ENCODE results near the gene ST6GALNAC5.

DNA sequence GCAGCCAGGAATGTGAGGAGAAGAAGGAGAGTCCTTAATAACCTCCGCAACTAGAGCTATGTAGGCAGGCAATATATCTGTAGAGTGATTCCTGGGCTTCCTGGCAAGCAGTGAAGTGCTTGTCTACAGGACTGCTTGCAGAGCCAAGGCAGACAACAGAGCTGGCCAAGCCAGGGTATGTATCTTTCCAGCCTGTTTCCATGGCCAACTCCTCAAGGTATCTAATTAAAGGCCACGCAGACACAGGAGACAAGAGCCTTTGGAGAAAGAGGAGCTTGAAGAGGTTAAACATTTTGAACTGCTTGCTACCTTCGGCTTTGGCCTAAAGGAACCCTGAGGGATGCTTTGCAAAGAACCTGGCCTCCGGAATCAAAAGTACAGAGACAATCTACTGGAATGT is 214.6 kb downstream of the ST6GALNAC5 start:
- TF ChIP-seq, protein P1, sequence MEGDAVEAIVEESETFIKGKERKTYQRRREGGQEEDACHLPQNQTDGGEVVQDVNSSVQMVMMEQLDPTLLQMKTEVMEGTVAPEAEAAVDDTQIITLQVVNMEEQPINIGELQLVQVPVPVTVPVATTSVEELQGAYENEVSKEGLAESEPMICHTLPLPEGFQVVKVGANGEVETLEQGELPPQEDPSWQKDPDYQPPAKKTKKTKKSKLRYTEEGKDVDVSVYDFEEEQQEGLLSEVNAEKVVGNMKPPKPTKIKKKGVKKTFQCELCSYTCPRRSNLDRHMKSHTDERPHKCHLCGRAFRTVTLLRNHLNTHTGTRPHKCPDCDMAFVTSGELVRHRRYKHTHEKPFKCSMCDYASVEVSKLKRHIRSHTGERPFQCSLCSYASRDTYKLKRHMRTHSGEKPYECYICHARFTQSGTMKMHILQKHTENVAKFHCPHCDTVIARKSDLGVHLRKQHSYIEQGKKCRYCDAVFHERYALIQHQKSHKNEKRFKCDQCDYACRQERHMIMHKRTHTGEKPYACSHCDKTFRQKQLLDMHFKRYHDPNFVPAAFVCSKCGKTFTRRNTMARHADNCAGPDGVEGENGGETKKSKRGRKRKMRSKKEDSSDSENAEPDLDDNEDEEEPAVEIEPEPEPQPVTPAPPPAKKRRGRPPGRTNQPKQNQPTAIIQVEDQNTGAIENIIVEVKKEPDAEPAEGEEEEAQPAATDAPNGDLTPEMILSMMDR (IDR thresholded peaks at IDR 0.05), result no peak
- no peak for TF ChIP-seq POLR2AphosphoS5 (IDR thresholded peaks at IDR 0.05)

Data from esophagus muscularis mucosa (tissue), 3 donors.